ENCODE data around the gene CCDC126. TPM values are rescaled to one million over a fixed set of nuclear protein-coding genes. Genes with fewer than 3 reads are reported as not detected.
"Not testable (repeated sequence)": the region's sequence is repeated elsewhere in the genome, so short reads cannot be mapped to it uniquely, and the experiment has no call there.

Gene CCDC126
- 1 to 10 TPM; 5.2 to 5.7 TPM for total RNA-seq

- no peaks in the 10 kb centered on the region for H3K36me3 Mint-ChIP-seq
- DNase-seq, result peak; percentile 88
- intact Hi-C loops (cut with micrococcal nuclease), result loop anchor here (5.0 to 10.0 kb wide), 7 partner anchors 125 to 975 kb away; partner anchors contain the start of genes HYCC1, IGF2BP3, KLHL7 and NUP42
- peaks cover 61% of the 10 kb centered on the region for H3K4me1 Mint-ChIP-seq (ENCODE audit: low read depth)
- ChIA-PET POLR2A (interaction anchor here (0.8 to 1.5 kb wide), 3 partner anchors 18 to 1583 kb away, joined by 3 read pairs; a partner anchor contains a TSS), CTCF (interaction anchor here (0.6 to 2.2 kb wide), 6 partner anchors 26 to 325 kb away, joined by 3 to 9 read pairs (median 4); partner anchors contain the start of gene FAM221A)
- peak within 1 kb of the TSS; percentile 87 for H3K4me3 Mint-ChIP-seq
- peak within 1 kb of the TSS; percentile 64 for H3K27ac Mint-ChIP-seq
- peaks cover 2% of the 10 kb centered on the region for H3K9me3 Mint-ChIP-seq
- no peaks in the 10 kb centered on the region for H3K27me3 Mint-ChIP-seq
Observed at GRCh38 chr7:23597094-23598091, at the start of gene CCDC126. TSS of gene CCDC126 (plus strand) at chr7:23597382. CDS start at chr7:23611316, 13,934 bp downstream.

GRCh38 chr7:23547662-23548061, 49.5 kb upstream of the CCDC126 start:
- Mint-ChIP-seq H3K4me3 (no peak overlapping the region), H3K36me3 (no peaks in the 10 kb centered on the region), H3K4me1 (ENCODE audit: low read depth) (peaks cover 2% of the 10 kb centered on the region), H3K27me3 (no peaks in the 10 kb centered on the region), H3K9me3 (no peaks in the 10 kb centered on the region), H3K27ac (no peak overlapping the region)
- DNase-seq, result no peak
- intact Hi-C loops (cut with micrococcal nuclease), result loop anchor here (1.0 to 2.0 kb wide), 4 partner anchors 23 to 165 kb away; no protein-coding TSS in a partner anchor
- ChIA-PET CTCF (interaction anchor here (0.6 to 2.3 kb wide), 15 partner anchors 23 to 1612 kb away, joined by 3 to 40 read pairs (median 5); partner anchors contain the start of genes FAM221A and STK31), POLR2A (interaction anchor here (0.6 kb wide), 1 partner anchor 286 kb away, joined by 3 read pairs; no protein-coding TSS in a partner anchor)

GRCh38 chr7:23558303-23558702, 38.9 kb upstream of the CCDC126 start:
- Mint-ChIP-seq H3K27ac (no peak overlapping the region), H3K36me3 (no peaks in the 10 kb centered on the region), H3K4me3 (no peak overlapping the region), H3K4me1 (ENCODE audit: low read depth) (no peaks in the 10 kb centered on the region), H3K27me3 (peaks cover 2% of the 10 kb centered on the region), H3K9me3 (no peaks in the 10 kb centered on the region)
- CTCF ChIA-PET, result interaction anchor here (1.0 to 1.9 kb wide), 2 partner anchors 12 to 13 kb away, joined by 3 to 8 read pairs; no protein-coding TSS in a partner anchor
- POLR2A ChIA-PET, result no interaction called here
- DNase-seq, result no peak
- intact Hi-C loops (cut with micrococcal nuclease), result no loop called here

- Mint-ChIP-seq H3K27ac (no peak overlapping the region), H3K4me3 (no peak overlapping the region), H3K9me3 (no peaks in the 10 kb centered on the region), H3K4me1 (ENCODE audit: low read depth) (no peaks in the 10 kb centered on the region), H3K36me3 (no peaks in the 10 kb centered on the region), H3K27me3 (peaks cover 8% of the 10 kb centered on the region)
- CTCF ChIA-PET, result interaction anchor here (0.8 to 6.7 kb wide), 31 partner anchors 9 to 1096 kb away, joined by 3 to 135 read pairs (median 4); partner anchors contain the start of genes CCDC126, FAM221A and STK31
- DNase-seq, result peak; percentile 82
- POLR2A ChIA-PET, result no interaction called here
- intact Hi-C loops (cut with micrococcal nuclease), result loop anchor here (1.0 to 10.0 kb wide), 4 partner anchors 23 to 1094 kb away; no protein-coding TSS in a partner anchor
Observed at GRCh38 chr7:23570592-23571200, 26.5 kb upstream of the CCDC126 start.

- H3K4me1 Mint-ChIP-seq (ENCODE audit: low read depth); DNase-seq; H3K27ac Mint-ChIP-seq; intact Hi-C loops (cut with micrococcal nuclease); H3K9me3 Mint-ChIP-seq; H3K36me3 Mint-ChIP-seq; H3K4me3 Mint-ChIP-seq; H3K27me3 Mint-ChIP-seq; POLR2A ChIA-PET: not testable (repeated sequence)
- CTCF ChIA-PET, result interaction anchor here (0.8 kb wide), 1 partner anchor 35 kb away, joined by 3 read pairs; no protein-coding TSS in a partner anchor
Observed at GRCh38 chr7:23581975-23582374, 15.2 kb upstream of the CCDC126 start.

GRCh38 chr7:23585304-23585703, 11.9 kb upstream of the CCDC126 start:
- H3K27me3 Mint-ChIP-seq; H3K27ac Mint-ChIP-seq; intact Hi-C loops (cut with micrococcal nuclease); H3K4me3 Mint-ChIP-seq; H3K9me3 Mint-ChIP-seq; H3K4me1 Mint-ChIP-seq (ENCODE audit: low read depth); H3K36me3 Mint-ChIP-seq; DNase-seq; POLR2A ChIA-PET: not testable (repeated sequence)
- CTCF ChIA-PET, result interaction anchor here (0.6 kb wide), 1 partner anchor 1051 kb away, joined by 3 read pairs; no protein-coding TSS in a partner anchor

GRCh38 chr7:23586159-23586558, 11.0 kb upstream of the CCDC126 start:
- ChIA-PET CTCF (no interaction called here), POLR2A (no interaction called here)
- no peak for DNase-seq
- Mint-ChIP-seq H3K27ac (no peak overlapping the region), H3K4me3 (no peak overlapping the region), H3K9me3 (no peaks in the 10 kb centered on the region), H3K27me3 (no peaks in the 10 kb centered on the region), H3K36me3 (no peaks in the 10 kb centered on the region), H3K4me1 (ENCODE audit: low read depth) (no peaks in the 10 kb centered on the region)
- intact Hi-C loops (cut with micrococcal nuclease), result no loop called here

- ChIA-PET CTCF (interaction anchor here (1.1 kb wide), 1 partner anchor 9 kb away, joined by 3 read pairs; no protein-coding TSS in a partner anchor), POLR2A (no interaction called here)
- no peaks in the 10 kb centered on the region for H3K27me3 Mint-ChIP-seq
- no peaks in the 10 kb centered on the region for H3K36me3 Mint-ChIP-seq
- peaks cover 2% of the 10 kb centered on the region for H3K9me3 Mint-ChIP-seq
- peaks cover 26% of the 10 kb centered on the region for H3K4me1 Mint-ChIP-seq (ENCODE audit: low read depth)
- H3K4me3 Mint-ChIP-seq, result no peak overlapping the region
- H3K27ac Mint-ChIP-seq, result no peak overlapping the region
- no peak for DNase-seq
- intact Hi-C loops (cut with micrococcal nuclease), result loop anchor here (10.0 kb wide), 2 partner anchors 304 to 576 kb away; partner anchors contain the start of gene HYCC1
Observed at GRCh38 chr7:23590529-23590928, 6.7 kb upstream of the CCDC126 start.

- no peaks in the 10 kb centered on the region for H3K36me3 Mint-ChIP-seq
- intact Hi-C loops (cut with micrococcal nuclease), result loop anchor here (2.0 to 10.0 kb wide), 6 partner anchors 47 to 1313 kb away; partner anchors contain the start of genes HYCC1, MALSU1 and TRA2A
- DNase-seq, result peak; percentile 44
- POLR2A ChIA-PET, result no interaction called here
- no peak overlapping the region for H3K4me3 Mint-ChIP-seq
- H3K27ac Mint-ChIP-seq, result peak overlapping the region; percentile 47
- CTCF ChIA-PET, result no interaction called here
- H3K27me3 Mint-ChIP-seq, result no peaks in the 10 kb centered on the region
- peaks cover 2% of the 10 kb centered on the region for H3K9me3 Mint-ChIP-seq
- H3K4me1 Mint-ChIP-seq (ENCODE audit: low read depth), result peaks cover 46% of the 10 kb centered on the region
Observed at GRCh38 chr7:23593706-23594105, 3.5 kb upstream of the CCDC126 start.

GRCh38 chr7:23594879-23595604, 2.1 kb upstream of the CCDC126 start:
- Mint-ChIP-seq H3K36me3 (no peaks in the 10 kb centered on the region), H3K27me3 (no peaks in the 10 kb centered on the region), H3K27ac (peak overlapping the region; percentile 72), H3K4me3 (no peak overlapping the region), H3K9me3 (peaks cover 2% of the 10 kb centered on the region), H3K4me1 (ENCODE audit: low read depth) (peaks cover 55% of the 10 kb centered on the region)
- intact Hi-C loops (cut with micrococcal nuclease), result loop anchor here (1.0 to 10.0 kb wide), 19 partner anchors 48 to 1312 kb away; partner anchors contain the start of genes FAM221A, HYCC1, IGF2BP3 and KLHL7
- ChIA-PET POLR2A (no interaction called here), CTCF (interaction anchor here (1.0 kb wide), 1 partner anchor 25 kb away, joined by 3 read pairs; no protein-coding TSS in a partner anchor)
- peak; percentile 73 for DNase-seq

GRCh38 chr7:23598296-23598695, 1.1 kb downstream of the CCDC126 start:
- peaks cover 59% of the 10 kb centered on the region for H3K4me1 Mint-ChIP-seq (ENCODE audit: low read depth)
- intact Hi-C loops (cut with micrococcal nuclease), result loop anchor here (5.0 to 10.0 kb wide), 7 partner anchors 126 to 974 kb away; partner anchors contain the start of genes HYCC1, IGF2BP3, KLHL7 and NUP42
- H3K27ac Mint-ChIP-seq, result peak overlapping the region; percentile 64
- DNase-seq, result no peak
- POLR2A ChIA-PET, result interaction anchor here (0.8 to 0.9 kb wide), 2 partner anchors 17 to 81 kb away, joined by 3 read pairs; no protein-coding TSS in a partner anchor
- H3K9me3 Mint-ChIP-seq, result no peaks in the 10 kb centered on the region
- CTCF ChIA-PET, result interaction anchor here (0.6 to 2.2 kb wide), 4 partner anchors 27 to 98 kb away, joined by 3 to 9 read pairs (median 6); partner anchors contain the start of gene FAM221A
- peak overlapping the region; percentile 87 for H3K4me3 Mint-ChIP-seq
- no peaks in the 10 kb centered on the region for H3K27me3 Mint-ChIP-seq
- H3K36me3 Mint-ChIP-seq, result no peaks in the 10 kb centered on the region

All from activated CD4-positive, alpha-beta memory T cell treated with anti-CD3 and anti-CD28 coated beads for 36 hours (primary cell).